Panc1 (cell line): Measurements from ENCODE around the gene PLEKHG4B. TPM values are rescaled to one million over a fixed set of nuclear protein-coding genes. Genes with fewer than 3 reads are reported as not detected.
"Not testable (repeated sequence)": the region's sequence is repeated elsewhere in the genome, so short reads cannot be mapped to it uniquely, and the experiment has no call there.

Experiments used
- ATAC-seq: fragments of 200-7000 bp; cut with Tn5 transposase; 2 replicates; pipeline ENCODE4 v1.9.1; 2020; ENCODE audit warnings: mild to moderate bottlenecking, moderate library complexity
- BruUV-seq: library from RNA; stranded (reverse); fragments of 400-500 nt; replicated peaks from 2 replicates; lab custom pipeline; 2021; lab: Mats Ljungman, UMichigan
- CTCF ChIA-PET: fragments of 300-600 bp; sonication (Branson Sonifier 250); formaldehyde crosslinking; loops from one replicate; lab custom pipeline; 2022; ENCODE audit warnings: antibody characterized with exemption; lab: Charles Lee
- POLR2A ChIA-PET: fragments of 300-600 bp; sonication (Branson Sonifier 250); formaldehyde crosslinking; loops from one replicate; lab custom pipeline; 2022; ENCODE audit warnings: antibody characterized with exemption; lab: Charles Lee
- DNase-seq: peaks from one replicate; pipeline ENCODE4 v3.0.0-alpha.2; 2010; ENCODE audit warnings: low read depth, low spot score
- H3K27ac ChIP-seq: 2 replicates; pipeline ENCODE4 v1.5.1; 2011; ENCODE audit warnings: mild to moderate bottlenecking, low read length, inconsistent platforms
- H3K27me3 ChIP-seq: fragments of 200-500 bp; sonication (Bioruptor generic); 2 replicates; pipeline ENCODE4 v1.6.0; 2014; ENCODE audit warnings: low read length, inconsistent platforms; ENCODE audit not compliant: control insufficient read depth, insufficient read depth
- H3K36me3 ChIP-seq: fragments of 200-500 bp; sonication (Bioruptor generic); 2 replicates; pipeline ENCODE4 v1.5.1; 2014; ENCODE audit warnings: inconsistent platforms, mild to moderate bottlenecking, low read length, moderate library complexity; ENCODE audit not compliant: control insufficient read depth, insufficient read depth
- H3K4me1 ChIP-seq: 2 replicates; pipeline ENCODE4 v1.5.1; 2011; ENCODE audit warnings: inconsistent platforms, mild to moderate bottlenecking, low read length, moderate library complexity; ENCODE audit not compliant: control insufficient read depth, insufficient read depth
- H3K4me3 ChIP-seq, 2 experiments: 2 replicates each; pipeline ENCODE4 v1.5.1; 2011 to 2012; ENCODE audit warnings: low read depth in 2 of 2, low read length in 2 of 2, mild to moderate bottlenecking in 2 of 2, inconsistent platforms in 1 of 2, moderate library complexity in 1 of 2
- H3K9me3 ChIP-seq: fragments of 200-500 bp; sonication (Bioruptor generic); 2 replicates; pipeline ENCODE4 v1.5.1; 2014; ENCODE audit warnings: low read depth, mild to moderate bottlenecking, inconsistent platforms, low read length, moderate library complexity; ENCODE audit not compliant: control insufficient read depth, insufficient read depth
- POLR2AphosphoS5 ChIP-seq: IDR thresholded peaks from 2 replicates; pipeline ENCODE4 v1.6.1; 2012; ENCODE audit warnings: mild to moderate bottlenecking, low read depth, low read length, moderate library complexity
- SIN3A ChIP-seq: IDR thresholded peaks from 2 replicates; pipeline ENCODE4 v1.6.1; 2012; ENCODE audit warnings: low read depth, mild to moderate bottlenecking, low read length, moderate library complexity, borderline replicate concordance; ENCODE audit not compliant: insufficient read depth
- TCF7L2 ChIP-seq: IDR thresholded peaks from 2 replicates; pipeline ENCODE4 v1.6.1; 2011; ENCODE audit warnings: mild to moderate bottlenecking, low read depth, low read length, inconsistent platforms
- in situ Hi-C: cut with HindIII; loops from 2 replicates; pipeline ENCODE4 v1.10.0; 2016; ENCODE audit warnings: low sequenced_read_pairs, low pct_unique_long_range_greater_than_20kb
- intact Hi-C: fragments of 100-400 bp; cut with micrococcal nuclease; formaldehyde crosslinking; loops from one replicate; pipeline ENCODE4 v1.10.0; 2022; ENCODE audit not compliant: unreplicated experiment
- total RNA-seq: library from RNA; stranded (reverse); gene quantifications from one replicate; pipeline ENCODE4 v1.2.1, GENCODE V29; 2021; ENCODE audit not compliant: unreplicated experiment
- TF ChIP-seq, protein P1 (sequence below): fragments of 450-650 bp; IDR thresholded peaks from 2 replicates; pipeline ENCODE4 v1.5.1; 2017; ENCODE audit warnings: mild to moderate bottlenecking
- TF ChIP-seq, protein P2 (sequence below), 2 experiments: IDR thresholded peaks; 2 replicates each; pipeline ENCODE4 v1.6.1; 2011 to 2012; ENCODE audit warnings: low read depth in 2 of 2, control low read depth in 1 of 2, low read length in 1 of 2, mild to moderate bottlenecking in 1 of 2, moderate library complexity in 1 of 2; ENCODE audit not compliant: insufficient read depth in 1 of 2

PLEKHG4B gene
- total RNA-seq, 1 experiment from 2014 or later: 8.9 TPM

DNA sequence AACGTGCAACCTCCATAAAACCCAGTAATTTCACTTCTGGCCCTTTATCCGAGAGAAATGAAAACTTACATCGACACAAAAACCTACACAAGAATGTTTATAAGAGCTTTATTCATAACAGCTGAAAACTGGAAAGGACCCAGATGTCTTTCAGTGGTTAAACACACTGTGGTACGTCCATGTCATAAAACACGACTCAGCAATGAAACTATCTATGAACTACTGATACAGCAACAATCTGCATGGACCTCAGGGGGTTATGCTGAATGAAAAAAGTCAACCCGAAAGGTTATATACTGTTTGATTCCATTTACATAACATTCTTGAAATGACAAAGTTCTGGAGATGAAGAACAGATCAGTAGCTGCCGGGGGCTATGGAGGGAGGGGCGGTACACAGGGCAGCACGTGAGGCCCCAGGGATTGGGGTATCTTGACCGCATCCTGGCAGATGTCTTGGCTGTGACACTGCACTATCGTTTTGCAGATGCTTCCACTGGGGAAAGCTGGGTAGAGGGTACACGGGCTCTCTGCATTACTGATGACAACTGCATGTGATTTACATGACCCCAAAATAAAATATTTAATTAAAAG lies 121.9 kb downstream of the PLEKHG4B start:
- TF ChIP-seq, protein P1, sequence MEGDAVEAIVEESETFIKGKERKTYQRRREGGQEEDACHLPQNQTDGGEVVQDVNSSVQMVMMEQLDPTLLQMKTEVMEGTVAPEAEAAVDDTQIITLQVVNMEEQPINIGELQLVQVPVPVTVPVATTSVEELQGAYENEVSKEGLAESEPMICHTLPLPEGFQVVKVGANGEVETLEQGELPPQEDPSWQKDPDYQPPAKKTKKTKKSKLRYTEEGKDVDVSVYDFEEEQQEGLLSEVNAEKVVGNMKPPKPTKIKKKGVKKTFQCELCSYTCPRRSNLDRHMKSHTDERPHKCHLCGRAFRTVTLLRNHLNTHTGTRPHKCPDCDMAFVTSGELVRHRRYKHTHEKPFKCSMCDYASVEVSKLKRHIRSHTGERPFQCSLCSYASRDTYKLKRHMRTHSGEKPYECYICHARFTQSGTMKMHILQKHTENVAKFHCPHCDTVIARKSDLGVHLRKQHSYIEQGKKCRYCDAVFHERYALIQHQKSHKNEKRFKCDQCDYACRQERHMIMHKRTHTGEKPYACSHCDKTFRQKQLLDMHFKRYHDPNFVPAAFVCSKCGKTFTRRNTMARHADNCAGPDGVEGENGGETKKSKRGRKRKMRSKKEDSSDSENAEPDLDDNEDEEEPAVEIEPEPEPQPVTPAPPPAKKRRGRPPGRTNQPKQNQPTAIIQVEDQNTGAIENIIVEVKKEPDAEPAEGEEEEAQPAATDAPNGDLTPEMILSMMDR: no peak
- TF ChIP-seq, protein P2, sequence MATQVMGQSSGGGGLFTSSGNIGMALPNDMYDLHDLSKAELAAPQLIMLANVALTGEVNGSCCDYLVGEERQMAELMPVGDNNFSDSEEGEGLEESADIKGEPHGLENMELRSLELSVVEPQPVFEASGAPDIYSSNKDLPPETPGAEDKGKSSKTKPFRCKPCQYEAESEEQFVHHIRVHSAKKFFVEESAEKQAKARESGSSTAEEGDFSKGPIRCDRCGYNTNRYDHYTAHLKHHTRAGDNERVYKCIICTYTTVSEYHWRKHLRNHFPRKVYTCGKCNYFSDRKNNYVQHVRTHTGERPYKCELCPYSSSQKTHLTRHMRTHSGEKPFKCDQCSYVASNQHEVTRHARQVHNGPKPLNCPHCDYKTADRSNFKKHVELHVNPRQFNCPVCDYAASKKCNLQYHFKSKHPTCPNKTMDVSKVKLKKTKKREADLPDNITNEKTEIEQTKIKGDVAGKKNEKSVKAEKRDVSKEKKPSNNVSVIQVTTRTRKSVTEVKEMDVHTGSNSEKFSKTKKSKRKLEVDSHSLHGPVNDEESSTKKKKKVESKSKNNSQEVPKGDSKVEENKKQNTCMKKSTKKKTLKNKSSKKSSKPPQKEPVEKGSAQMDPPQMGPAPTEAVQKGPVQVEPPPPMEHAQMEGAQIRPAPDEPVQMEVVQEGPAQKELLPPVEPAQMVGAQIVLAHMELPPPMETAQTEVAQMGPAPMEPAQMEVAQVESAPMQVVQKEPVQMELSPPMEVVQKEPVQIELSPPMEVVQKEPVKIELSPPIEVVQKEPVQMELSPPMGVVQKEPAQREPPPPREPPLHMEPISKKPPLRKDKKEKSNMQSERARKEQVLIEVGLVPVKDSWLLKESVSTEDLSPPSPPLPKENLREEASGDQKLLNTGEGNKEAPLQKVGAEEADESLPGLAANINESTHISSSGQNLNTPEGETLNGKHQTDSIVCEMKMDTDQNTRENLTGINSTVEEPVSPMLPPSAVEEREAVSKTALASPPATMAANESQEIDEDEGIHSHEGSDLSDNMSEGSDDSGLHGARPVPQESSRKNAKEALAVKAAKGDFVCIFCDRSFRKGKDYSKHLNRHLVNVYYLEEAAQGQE (IDR thresholded peaks at IDR 0.05; ENCODE audit: insufficient read depth in 1 of 2, low read depth in 2 of 2, low read length in 1 of 2): no peak
- TF ChIP-seq TCF7L2 (no peak), SIN3A (no peak), POLR2AphosphoS5 (no peak)
- DNase-seq (no peak), ATAC-seq (no peak)
- Histone ChIP-seq H3K36me3 (no peaks in the 10 kb centered on the region; the same call in 1 of the 2 replicates), H3K4me1 (peaks cover 3% of the 10 kb centered on the region; the same call in 1 of the 2 replicates), H3K27me3 (no peaks in the 10 kb centered on the region), H3K9me3 (no peaks in the 10 kb centered on the region), H3K4me3 (no peak overlapping the region), H3K27ac (no peak overlapping the region)
- in situ Hi-C loops: no loop called here
- ChIA-PET POLR2A (no interaction called here), CTCF (no interaction called here)
- intact Hi-C loops: no loop called here
- BruUV-seq: no TSS peak

DNA sequence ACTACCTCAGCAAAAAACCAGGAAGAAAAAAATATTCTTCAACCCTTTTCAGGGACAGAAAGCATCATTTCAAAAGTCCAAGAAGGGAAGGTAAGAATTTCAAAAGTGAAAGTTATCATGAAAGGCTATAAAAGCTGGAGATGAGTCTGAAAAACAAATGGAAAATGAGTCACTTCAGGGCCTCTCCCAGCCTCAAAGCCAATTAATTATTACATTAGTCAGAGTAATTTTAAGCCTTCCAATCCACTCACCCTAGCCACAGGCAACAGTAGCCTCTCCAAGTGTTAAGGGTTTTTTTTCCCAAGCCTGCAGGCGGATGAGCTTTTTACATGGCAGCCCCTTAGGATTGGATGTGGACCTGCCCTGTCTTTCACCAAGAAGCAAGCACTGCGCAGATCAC lies 123.3 kb downstream of the PLEKHG4B start:
- intact Hi-C loops, CTCF ChIA-PET, ATAC-seq, H3K27ac ChIP-seq, BruUV-seq, H3K36me3 ChIP-seq, H3K27me3 ChIP-seq, H3K9me3 ChIP-seq, H3K4me1 ChIP-seq, POLR2A ChIA-PET, DNase-seq, H3K4me3 ChIP-seq, in situ Hi-C loops: not testable (repeated sequence)

DNA sequence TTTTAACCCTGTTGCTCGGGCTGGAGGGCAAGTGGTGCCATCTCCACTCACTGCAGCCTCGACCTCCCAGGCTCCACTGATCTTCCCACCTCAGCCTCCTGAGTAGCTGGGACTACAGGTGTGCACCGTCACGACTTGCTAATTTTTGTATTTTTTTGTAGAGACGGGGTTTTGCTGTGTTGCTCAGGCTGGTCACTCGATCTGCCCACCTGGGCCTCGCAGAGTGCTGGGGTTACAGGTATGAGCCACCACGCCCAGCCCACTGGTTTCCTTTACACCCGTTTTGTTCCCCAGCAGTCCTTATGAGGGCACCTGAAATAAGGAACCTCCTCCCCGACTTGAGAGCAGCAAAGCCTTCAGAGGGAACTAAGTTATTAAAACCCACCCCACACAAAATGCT lies 124.1 kb downstream of the PLEKHG4B start:
- DNase-seq, CTCF ChIA-PET, ATAC-seq, in situ Hi-C loops, H3K27me3 ChIP-seq, H3K9me3 ChIP-seq, H3K36me3 ChIP-seq, intact Hi-C loops, H3K27ac ChIP-seq, BruUV-seq, H3K4me3 ChIP-seq, POLR2A ChIA-PET: not testable (repeated sequence)
- H3K4me1 ChIP-seq: peaks cover 10% of the 10 kb centered on the region
